Thoracic aorta (tissue), 2 donors: ENCODE data around the gene CHD9. TPM values are rescaled to one million over a fixed set of nuclear protein-coding genes. Genes with fewer than 3 reads are reported as not detected.
"Not testable (repeated sequence)": the region's sequence is repeated elsewhere in the genome, so short reads cannot be mapped to it uniquely, and the experiment has no call there.

Experiments used
- ATAC-seq: fragments of 150-250 bp; one replicate; pipeline ENCODE4 v1.8.0; 2017; ENCODE audit warnings: low read depth; ENCODE audit not compliant: insufficient number of reproducible peaks, low FRiP score
- DNase-seq: peaks from one replicate; pipeline ENCODE4 v3.0.0-alpha.2; 2020; ENCODE audit warnings: low spot score
- H3K27ac ChIP-seq, 2 donors: fragments of 200-600 bp; sonication (generic); 1 replicate in 1 of 2; 2 replicates in 1 of 2; pipeline ENCODE4 v1.5.1; 2016; ENCODE audit warnings: mild to moderate bottlenecking in 2 of 2, moderate library complexity in 2 of 2
- H3K27me3 ChIP-seq: fragments of 200-600 bp; sonication (generic); replicated peaks from 2 replicates; pipeline ENCODE4 v1.6.0; 2016; ENCODE audit warnings: mild to moderate bottlenecking; ENCODE audit not compliant: insufficient read depth
- H3K36me3 ChIP-seq: fragments of 200-600 bp; sonication (generic); one replicate; pipeline ENCODE4 v1.5.1; 2016
- H3K4me1 ChIP-seq, 2 donors: fragments of 200-600 bp; sonication (generic); 1 replicate in 1 of 2; 2 replicates in 1 of 2; pipeline versions ENCODE4 v1.5.1 to v1.6.0; 2016; ENCODE audit warnings: low read depth in 2 of 2, mild to moderate bottlenecking in 1 of 2; ENCODE audit not compliant: control insufficient read depth in 1 of 2
- H3K4me3 ChIP-seq: fragments of 200-600 bp; sonication (generic); 2 replicates; pipeline ENCODE4 v1.5.1; 2016; ENCODE audit warnings: mild to moderate bottlenecking
- H3K9me3 ChIP-seq: fragments of 200-600 bp; sonication (generic); 2 replicates; pipeline ENCODE4 v1.5.1; 2016
- total RNA-seq, 2 donors: library from RNA; depleted of rRNA; stranded (reverse); fragments of >200 nt; gene quantifications; one replicate each; pipeline versions ENCODE4 v1.1.0 to v1.2.3, GENCODE V29; 2016
- TF ChIP-seq, protein P1 (sequence below): fragments of 200-600 bp; sonication (generic); IDR thresholded peaks from one replicate; pipeline ENCODE4 v1.5.1; 2019; ENCODE audit warnings: antibody characterized with exemption

CHD9 gene
- total RNA-seq, 2 donors from 2014 or later = 71.3 to 152 TPM

DNA sequence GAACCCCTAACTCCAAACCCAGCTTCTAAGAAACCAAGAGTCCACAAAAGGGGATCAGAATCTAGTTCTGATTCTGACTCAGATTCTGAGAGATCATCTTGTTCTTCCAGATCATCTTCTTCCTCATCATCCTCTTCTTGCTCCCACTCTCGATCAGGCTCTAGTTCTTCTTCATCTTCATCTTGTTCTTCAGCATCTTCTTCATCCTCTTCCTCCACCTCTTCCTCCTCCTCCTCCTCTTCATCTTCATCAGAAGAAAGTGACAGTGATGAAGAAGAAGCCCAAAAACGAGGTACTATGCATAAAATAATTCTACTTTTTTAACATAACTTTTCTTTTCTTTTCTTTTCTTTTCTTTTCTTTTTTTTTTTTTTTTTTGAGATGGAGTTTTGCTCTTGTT lies 249.5 kb downstream of the CHD9 start:
- DNase-seq (no peak), ATAC-seq (no peak)
- peaks cover 56% of the 10 kb centered on the region for H3K36me3 ChIP-seq

DNA sequence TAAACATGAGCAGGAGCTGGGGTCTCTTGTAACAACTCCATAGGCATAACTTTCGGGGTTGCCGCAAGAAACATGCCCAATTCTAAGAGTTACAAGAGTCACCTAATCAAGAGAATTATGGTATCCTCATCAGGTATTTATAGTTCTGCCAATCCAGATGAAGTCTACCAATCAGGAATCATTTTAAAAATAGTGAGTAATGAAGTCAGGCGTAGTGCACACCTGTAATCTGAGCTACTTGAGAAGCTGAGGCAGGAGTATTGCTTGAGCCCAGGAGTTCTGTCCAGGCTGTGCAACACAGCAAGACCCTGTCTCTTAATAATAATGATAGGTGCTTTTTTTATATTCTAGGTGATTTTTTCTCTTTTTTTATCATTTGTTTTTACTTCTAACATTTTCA lies 251.0 kb downstream of the CHD9 start:
- peaks cover 50% of the 10 kb centered on the region for H3K36me3 ChIP-seq
- TF ChIP-seq, protein P1, sequence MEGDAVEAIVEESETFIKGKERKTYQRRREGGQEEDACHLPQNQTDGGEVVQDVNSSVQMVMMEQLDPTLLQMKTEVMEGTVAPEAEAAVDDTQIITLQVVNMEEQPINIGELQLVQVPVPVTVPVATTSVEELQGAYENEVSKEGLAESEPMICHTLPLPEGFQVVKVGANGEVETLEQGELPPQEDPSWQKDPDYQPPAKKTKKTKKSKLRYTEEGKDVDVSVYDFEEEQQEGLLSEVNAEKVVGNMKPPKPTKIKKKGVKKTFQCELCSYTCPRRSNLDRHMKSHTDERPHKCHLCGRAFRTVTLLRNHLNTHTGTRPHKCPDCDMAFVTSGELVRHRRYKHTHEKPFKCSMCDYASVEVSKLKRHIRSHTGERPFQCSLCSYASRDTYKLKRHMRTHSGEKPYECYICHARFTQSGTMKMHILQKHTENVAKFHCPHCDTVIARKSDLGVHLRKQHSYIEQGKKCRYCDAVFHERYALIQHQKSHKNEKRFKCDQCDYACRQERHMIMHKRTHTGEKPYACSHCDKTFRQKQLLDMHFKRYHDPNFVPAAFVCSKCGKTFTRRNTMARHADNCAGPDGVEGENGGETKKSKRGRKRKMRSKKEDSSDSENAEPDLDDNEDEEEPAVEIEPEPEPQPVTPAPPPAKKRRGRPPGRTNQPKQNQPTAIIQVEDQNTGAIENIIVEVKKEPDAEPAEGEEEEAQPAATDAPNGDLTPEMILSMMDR = no peak

More for the DNA sequence above, 249.5 kb downstream of the CHD9 start:
- Histone ChIP-seq H3K27ac (no peak overlapping the region), H3K4me1 (no peaks in the 10 kb centered on the region), H3K27me3 (no peaks in the 10 kb centered on the region), H3K4me3 (no peak overlapping the region), H3K9me3 (no peaks in the 10 kb centered on the region)
- TF ChIP-seq, protein P1 = no peak

DNA sequence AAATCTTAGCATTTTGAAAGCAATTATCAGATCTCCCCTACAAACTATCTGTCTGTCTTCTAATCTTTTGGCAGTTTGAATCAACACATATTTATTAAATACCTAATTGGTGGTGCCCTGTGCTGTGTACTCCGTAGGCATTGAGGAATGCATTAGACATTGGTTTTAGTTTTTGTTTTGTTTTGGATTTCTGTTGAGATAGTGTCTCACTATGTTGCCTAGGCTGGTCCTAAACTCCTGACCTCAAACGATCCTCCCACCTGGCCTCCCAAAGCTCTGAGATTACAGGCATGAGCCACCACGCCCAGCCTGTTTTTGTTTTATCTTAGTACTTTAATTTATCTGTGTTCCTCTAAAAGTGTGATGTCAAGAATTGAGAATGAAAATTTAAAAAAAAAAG lies 254.7 kb downstream of the CHD9 start:
- TF ChIP-seq, protein P1 = no peak
- ATAC-seq (no peak), DNase-seq (no peak)
- H3K27ac ChIP-seq = no peak overlapping the region
- peaks cover 51% of the 10 kb centered on the region for H3K36me3 ChIP-seq
- no peaks in the 10 kb centered on the region for H3K9me3 ChIP-seq
- H3K4me3 ChIP-seq = no peak overlapping the region
- H3K27me3 ChIP-seq = no peaks in the 10 kb centered on the region
- no peaks in the 10 kb centered on the region for H3K4me1 ChIP-seq

More for the DNA sequence above, 251.0 kb downstream of the CHD9 start:
- no peak for ATAC-seq
- Histone ChIP-seq H3K4me1 (no peaks in the 10 kb centered on the region), H3K27ac (no peak overlapping the region), H3K9me3 (no peaks in the 10 kb centered on the region), H3K4me3 (no peak overlapping the region), H3K27me3 (no peaks in the 10 kb centered on the region)
- no peak for DNase-seq

DNA sequence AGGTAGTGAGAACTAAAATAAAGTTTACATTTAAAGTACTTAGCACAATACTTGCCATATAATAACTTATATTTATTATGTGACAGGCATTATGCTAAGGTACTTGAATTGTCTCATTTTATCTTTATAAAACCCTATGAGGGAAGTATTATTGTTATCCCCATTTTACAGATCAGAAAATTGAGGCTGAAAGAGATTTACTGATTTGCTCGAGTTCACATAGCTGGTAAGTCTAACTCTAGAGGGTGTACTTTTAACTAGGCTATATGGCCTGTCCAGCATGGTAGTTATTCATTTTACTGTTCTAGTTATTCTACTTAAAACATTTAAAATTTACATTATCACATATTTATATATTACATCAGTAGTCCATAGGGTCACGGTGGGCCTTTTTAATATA lies 266.2 kb downstream of the CHD9 start:
- H3K27me3 ChIP-seq = no peaks in the 10 kb centered on the region
- TF ChIP-seq, protein P1 = no peak
- no peak overlapping the region for H3K4me3 ChIP-seq
- H3K4me1 ChIP-seq = no peaks in the 10 kb centered on the region
- peaks cover 25% of the 10 kb centered on the region for H3K36me3 ChIP-seq
- no peak for DNase-seq
- H3K9me3 ChIP-seq = no peaks in the 10 kb centered on the region
- H3K27ac ChIP-seq = no peak overlapping the region
- ATAC-seq = no peak

DNA sequence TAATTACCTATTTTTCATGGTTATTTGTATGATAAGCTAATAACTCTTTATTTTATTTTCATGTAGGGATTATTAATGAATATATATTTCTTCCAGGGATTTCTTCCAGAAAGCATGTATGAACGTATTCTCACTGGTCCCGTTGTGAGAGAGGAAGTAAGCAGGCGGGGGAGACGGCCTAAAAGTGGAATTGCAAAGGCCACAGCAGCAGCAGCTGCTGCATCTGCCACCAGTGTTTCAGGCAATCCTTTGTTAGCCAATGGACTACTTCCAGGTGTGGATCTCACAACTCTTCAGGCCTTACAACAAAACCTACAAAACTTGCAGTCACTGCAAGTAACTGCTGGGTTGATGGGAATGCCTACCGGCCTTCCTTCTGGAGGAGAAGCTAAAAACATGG lies 269.1 kb downstream of the CHD9 start:
- H3K4me1 ChIP-seq = no peaks in the 10 kb centered on the region
- H3K27me3 ChIP-seq = no peaks in the 10 kb centered on the region
- H3K27ac ChIP-seq = no peak overlapping the region
- DNase-seq (no peak), ATAC-seq (no peak)
- H3K4me3 ChIP-seq = no peak overlapping the region
- no peaks in the 10 kb centered on the region for H3K9me3 ChIP-seq
- peaks cover 14% of the 10 kb centered on the region for H3K36me3 ChIP-seq
- TF ChIP-seq, protein P1 = no peak

DNA sequence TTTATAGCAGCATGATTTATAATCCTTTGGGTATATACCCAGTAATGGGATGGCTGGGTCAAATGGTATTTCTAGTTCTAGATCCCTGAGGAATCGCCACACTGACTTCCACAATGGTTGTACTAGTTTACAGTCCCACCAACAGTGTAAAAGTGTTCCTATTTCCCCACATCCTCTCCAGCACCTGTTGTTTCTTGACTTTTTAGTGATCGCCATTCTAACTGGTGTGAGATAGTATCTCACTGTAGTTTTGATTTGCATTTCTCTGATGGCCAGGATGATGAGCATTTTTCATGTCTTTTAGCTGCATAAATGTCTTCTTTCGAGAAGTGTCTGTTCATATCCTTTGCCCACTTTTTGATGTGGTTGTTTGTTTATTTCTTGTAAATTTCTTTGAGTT lies 276.2 kb downstream of the CHD9 start:
- not testable (repeated sequence) for DNase-seq, H3K4me3 ChIP-seq, H3K9me3 ChIP-seq, H3K36me3 ChIP-seq, H3K27ac ChIP-seq, H3K27me3 ChIP-seq, H3K4me1 ChIP-seq, ATAC-seq
